ENCODE measurements around the gene USP5.

DNA sequence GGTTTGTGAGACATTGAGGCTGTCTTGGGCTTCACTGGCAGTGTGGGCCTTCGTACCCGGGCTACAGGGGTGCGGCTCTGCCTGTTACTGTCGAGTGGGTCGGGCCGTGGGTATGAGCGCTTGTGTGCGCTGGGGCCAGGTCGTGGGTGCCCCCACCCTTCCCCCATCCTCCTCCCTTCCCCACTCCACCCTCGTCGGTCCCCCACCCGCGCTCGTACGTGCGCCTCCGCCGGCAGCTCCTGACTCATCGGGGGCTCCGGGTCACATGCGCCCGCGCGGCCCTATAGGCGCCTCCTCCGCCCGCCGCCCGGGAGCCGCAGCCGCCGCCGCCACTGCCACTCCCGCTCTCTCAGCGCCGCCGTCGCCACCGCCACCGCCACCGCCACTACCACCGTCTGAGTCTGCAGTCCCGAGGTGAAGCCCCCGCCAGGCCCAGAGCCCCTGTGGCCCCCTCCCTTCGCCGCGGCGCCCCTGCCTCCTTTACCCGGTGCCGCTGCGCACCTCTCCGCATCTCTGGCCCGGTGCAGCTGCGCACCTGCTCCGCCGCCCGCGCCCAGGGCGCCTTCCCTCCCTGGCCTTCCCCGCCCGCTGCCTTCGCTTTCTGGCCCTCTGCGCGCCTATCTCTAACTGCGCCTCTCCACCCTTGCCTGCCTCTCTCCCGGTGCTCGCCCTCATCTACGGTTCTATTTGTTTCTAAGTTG is 62.4 kb downstream of the USP5 start, which contains the start of gene ENO2:
- no peak for TF ChIP-seq CTCF (IDR thresholded peaks at IDR 0.05)
- no peak for TF ChIP-seq ETV6 (CRISPR knock-in tag; IDR thresholded peaks at IDR 0.05)
- TF ChIP-seq USF2 (CRISPR knock-in tag; IDR thresholded peaks at IDR 0.05) = peak; percentile 90
- no peak for TF ChIP-seq CBFB (CRISPR knock-in tag; IDR thresholded peaks at IDR 0.05; ENCODE audit: low read depth)
- TF ChIP-seq ZNF232 (CRISPR knock-in tag; IDR thresholded peaks at IDR 0.05) = 0 out of 2 replicates have a peak, but pooled peaks have one; percentile 14
- TF ChIP-seq NR2C2 (CRISPR knock-in tag; IDR thresholded peaks at IDR 0.05) = no peak
- TF ChIP-seq FOXP1 (CRISPR knock-in tag; IDR thresholded peaks at IDR 0.05; ENCODE audit: borderline replicate concordance) = no peak; the same call in 1 of the 2 replicates
- TF ChIP-seq, protein P1, sequence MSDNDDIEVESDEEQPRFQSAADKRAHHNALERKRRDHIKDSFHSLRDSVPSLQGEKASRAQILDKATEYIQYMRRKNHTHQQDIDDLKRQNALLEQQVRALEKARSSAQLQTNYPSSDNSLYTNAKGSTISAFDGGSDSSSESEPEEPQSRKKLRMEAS (CRISPR knock-in tag; IDR thresholded peaks at IDR 0.05) = no peak; the same call in 1 of the 2 replicates
- TF ChIP-seq TEAD4 (CRISPR knock-in tag; IDR thresholded peaks at IDR 0.05) = no peak; the same call in 1 of the 2 replicates
- no peak for TF ChIP-seq CREM (CRISPR knock-in tag; IDR thresholded peaks at IDR 0.05)
- TF ChIP-seq, protein P2, sequence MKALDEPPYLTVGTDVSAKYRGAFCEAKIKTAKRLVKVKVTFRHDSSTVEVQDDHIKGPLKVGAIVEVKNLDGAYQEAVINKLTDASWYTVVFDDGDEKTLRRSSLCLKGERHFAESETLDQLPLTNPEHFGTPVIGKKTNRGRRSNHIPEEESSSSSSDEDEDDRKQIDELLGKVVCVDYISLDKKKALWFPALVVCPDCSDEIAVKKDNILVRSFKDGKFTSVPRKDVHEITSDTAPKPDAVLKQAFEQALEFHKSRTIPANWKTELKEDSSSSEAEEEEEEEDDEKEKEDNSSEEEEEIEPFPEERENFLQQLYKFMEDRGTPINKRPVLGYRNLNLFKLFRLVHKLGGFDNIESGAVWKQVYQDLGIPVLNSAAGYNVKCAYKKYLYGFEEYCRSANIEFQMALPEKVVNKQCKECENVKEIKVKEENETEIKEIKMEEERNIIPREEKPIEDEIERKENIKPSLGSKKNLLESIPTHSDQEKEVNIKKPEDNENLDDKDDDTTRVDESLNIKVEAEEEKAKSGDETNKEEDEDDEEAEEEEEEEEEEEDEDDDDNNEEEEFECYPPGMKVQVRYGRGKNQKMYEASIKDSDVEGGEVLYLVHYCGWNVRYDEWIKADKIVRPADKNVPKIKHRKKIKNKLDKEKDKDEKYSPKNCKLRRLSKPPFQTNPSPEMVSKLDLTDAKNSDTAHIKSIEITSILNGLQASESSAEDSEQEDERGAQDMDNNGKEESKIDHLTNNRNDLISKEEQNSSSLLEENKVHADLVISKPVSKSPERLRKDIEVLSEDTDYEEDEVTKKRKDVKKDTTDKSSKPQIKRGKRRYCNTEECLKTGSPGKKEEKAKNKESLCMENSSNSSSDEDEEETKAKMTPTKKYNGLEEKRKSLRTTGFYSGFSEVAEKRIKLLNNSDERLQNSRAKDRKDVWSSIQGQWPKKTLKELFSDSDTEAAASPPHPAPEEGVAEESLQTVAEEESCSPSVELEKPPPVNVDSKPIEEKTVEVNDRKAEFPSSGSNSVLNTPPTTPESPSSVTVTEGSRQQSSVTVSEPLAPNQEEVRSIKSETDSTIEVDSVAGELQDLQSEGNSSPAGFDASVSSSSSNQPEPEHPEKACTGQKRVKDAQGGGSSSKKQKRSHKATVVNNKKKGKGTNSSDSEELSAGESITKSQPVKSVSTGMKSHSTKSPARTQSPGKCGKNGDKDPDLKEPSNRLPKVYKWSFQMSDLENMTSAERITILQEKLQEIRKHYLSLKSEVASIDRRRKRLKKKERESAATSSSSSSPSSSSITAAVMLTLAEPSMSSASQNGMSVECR (CRISPR knock-in tag; IDR thresholded peaks at IDR 0.05; ENCODE audit: borderline replicate concordance) = peak; percentile 77; the same call in 1 of the 2 replicates
- TF ChIP-seq AR (CRISPR knock-in tag; IDR thresholded peaks at IDR 0.05) = no peak

All from WTC11 (cell line).